SH-SY5Y (cell line): ENCODE measurements around the gene C20orf144.

ENCODE experiments used
- GATA2 ChIP-seq: IDR thresholded peaks from 2 replicates; pipeline ENCODE4 v1.6.1; 2011; ENCODE audit warnings: mild to moderate bottlenecking, low read depth, low read length
- GATA3 ChIP-seq: IDR thresholded peaks from 2 replicates; pipeline ENCODE4 v1.6.1; 2011; ENCODE audit warnings: low read depth, mild to moderate bottlenecking, low read length, moderate library complexity

Gene C20orf144

GRCh38 chr20:33647603-33648395 lies 14.3 kb upstream of the C20orf144 start:
- TF ChIP-seq GATA2 (no peak), GATA3 (no peak)

GRCh38 chr20:33648396-33649004 lies 13.6 kb upstream of the C20orf144 start:
- TF ChIP-seq GATA3 (no peak), GATA2 (no peak)

GRCh38 chr20:33649201-33649681 lies 12.9 kb upstream of the C20orf144 start:
- TF ChIP-seq GATA2: no peak
- TF ChIP-seq GATA3: no peak

- no peak for TF ChIP-seq GATA3
- no peak for TF ChIP-seq GATA2
These were observed 11.9 kb upstream of the C20orf144 start for GRCh38 chr20:33650111-33650752.

GRCh38 chr20:33650753-33651561 lies 11.2 kb upstream of the C20orf144 start:
- no peak for TF ChIP-seq GATA2
- TF ChIP-seq GATA3: no peak

- TF ChIP-seq GATA3 (no peak), GATA2 (no peak)
These were observed 10.5 kb upstream of the C20orf144 start for GRCh38 chr20:33651562-33652048.

- TF ChIP-seq GATA2: no peak
- no peak for TF ChIP-seq GATA3
These were observed 8.8 kb upstream of the C20orf144 start for GRCh38 chr20:33653218-33653899.

- no peak for TF ChIP-seq GATA2
- TF ChIP-seq GATA3: no peak
These were observed 8.1 kb upstream of the C20orf144 start for GRCh38 chr20:33653900-33654596.

GRCh38 chr20:33654680-33655161 lies 7.4 kb upstream of the C20orf144 start:
- TF ChIP-seq GATA2: no peak
- TF ChIP-seq GATA3: no peak

GRCh38 chr20:33655164-33655563 lies 7.0 kb upstream of the C20orf144 start:
- TF ChIP-seq GATA2 (no peak), GATA3 (no peak)

GRCh38 chr20:33656010-33656782 lies 5.9 kb upstream of the C20orf144 start:
- TF ChIP-seq GATA3 (no peak), GATA2 (no peak)
